Lower leg skin (tissue), 4 donors: Measurements from ENCODE around the gene KIF13A. TPM values are rescaled to one million over a fixed set of nuclear protein-coding genes. Genes with fewer than 3 reads are reported as not detected.

ENCODE experiments used
- DNase-seq, 2 donors: peaks; one replicate each; pipeline ENCODE4 v3.0.0-alpha.2; 2019; ENCODE audit warnings: low spot score in 2 of 2
- H3K4me3 ChIP-seq: fragments of 200-600 bp; sonication (generic); 2 replicates; pipeline ENCODE4 v1.5.1; 2017; ENCODE audit warnings: mild to moderate bottlenecking, low read depth; ENCODE audit not compliant: poor library complexity, severe bottlenecking
- CTCF ChIP-seq, 3 donors: fragments of 450-650 bp; IDR thresholded peaks; one replicate each; pipeline ENCODE4 v1.5.1; 2016; ENCODE audit warnings: antibody characterized with exemption in 3 of 3, mild to moderate bottlenecking in 3 of 3, moderate library complexity in 2 of 3
- POLR2A ChIP-seq, 2 donors: fragments of 450-650 bp; IDR thresholded peaks; one replicate each; pipeline ENCODE4 v1.6.1; 2016 to 2017; ENCODE audit warnings: antibody characterized with exemption in 2 of 2, mild to moderate bottlenecking in 1 of 2, moderate library complexity in 1 of 2
- WGBS, 2 donors: methylation state at CpG; one replicate each; pipeline ENCODE4 v1.1.5; 2018; 5-methylcytosine and 5-hydroxymethylcytosine counted together
- intact Hi-C: fragments of 100-400 bp; cut with DNase I; formaldehyde crosslinking; loops from one replicate; pipeline ENCODE4 v1.15.0; 2023; ENCODE audit warnings: low total_unique reads
- total RNA-seq, 4 donors: library from RNA; depleted of rRNA; stranded (reverse); fragments of >200 nt; gene quantifications; one replicate each; pipeline ENCODE4 v1.1.0, GENCODE V29; 2016

Gene KIF13A
- total RNA-seq, 4 donors from 2014 or later: 54.4 to 88.5 (median 60.6) TPM

- no peak overlapping the region for H3K4me3 ChIP-seq
- DNase-seq: peak in 1 of 2 donors; percentile 71
- no peak for TF ChIP-seq POLR2A (IDR thresholded peaks at IDR 0.05)
- no peak for TF ChIP-seq CTCF (IDR thresholded peaks at IDR 0.05)
- 14 to 16% methylated on average over 6 of the region's 6 CpGs for WGBS, 2 donors
- intact Hi-C loops: no loop called here
These were observed 24.9 kb downstream of the KIF13A start for GRCh38 chr6:17962436-17963031.

- DNase-seq: no peak
- no peak overlapping the region for H3K4me3 ChIP-seq
- intact Hi-C loops: no loop called here
- WGBS, 2 donors: 80 to 86% methylated on average over 1 of the region's 1 CpG
- TF ChIP-seq POLR2A (IDR thresholded peaks at IDR 0.05) (no peak), CTCF (IDR thresholded peaks at IDR 0.05) (no peak)
These were observed 28.1 kb downstream of the KIF13A start for GRCh38 chr6:17959302-17959701.

DNA sequence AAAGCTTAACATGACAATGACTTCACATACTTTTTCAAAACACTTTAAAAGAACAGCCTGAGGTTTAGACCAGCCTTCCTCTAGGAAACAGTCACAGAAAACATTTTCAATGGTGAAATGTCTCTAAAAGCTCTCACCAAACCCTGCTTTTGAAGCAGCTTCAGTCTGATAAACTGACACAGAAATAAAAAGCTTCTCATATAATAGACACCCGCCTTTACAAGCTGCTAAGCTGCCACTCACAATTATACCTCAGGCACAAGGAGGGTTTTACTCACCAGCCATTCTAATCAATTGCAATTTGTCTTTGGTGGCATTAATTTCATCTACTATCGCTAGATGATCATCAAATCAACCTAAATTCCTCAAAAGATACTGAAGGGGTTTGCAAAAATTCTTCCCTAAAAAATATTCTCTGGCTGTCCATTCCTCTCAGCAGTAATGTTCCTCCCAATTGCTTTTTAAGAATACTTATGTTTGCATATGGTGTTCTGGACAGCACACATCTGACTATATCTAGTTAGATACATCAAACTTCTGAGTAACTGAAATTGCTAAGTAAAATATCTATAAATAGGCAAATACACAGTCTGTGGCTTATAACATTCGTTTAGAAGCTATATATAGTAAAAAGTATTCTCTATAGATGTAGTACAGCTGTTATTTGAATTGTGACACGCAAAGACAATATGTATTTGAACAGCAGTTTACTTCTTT, 29.4 kb downstream of the KIF13A start:
- 79 to 81% methylated on average over 4 of the region's 4 CpGs for WGBS, 2 donors
- intact Hi-C loops: no loop called here
- H3K4me3 ChIP-seq: no peak overlapping the region
- no peak for TF ChIP-seq CTCF (IDR thresholded peaks at IDR 0.05)
- TF ChIP-seq POLR2A (IDR thresholded peaks at IDR 0.05): no peak
- no peak for DNase-seq

DNA sequence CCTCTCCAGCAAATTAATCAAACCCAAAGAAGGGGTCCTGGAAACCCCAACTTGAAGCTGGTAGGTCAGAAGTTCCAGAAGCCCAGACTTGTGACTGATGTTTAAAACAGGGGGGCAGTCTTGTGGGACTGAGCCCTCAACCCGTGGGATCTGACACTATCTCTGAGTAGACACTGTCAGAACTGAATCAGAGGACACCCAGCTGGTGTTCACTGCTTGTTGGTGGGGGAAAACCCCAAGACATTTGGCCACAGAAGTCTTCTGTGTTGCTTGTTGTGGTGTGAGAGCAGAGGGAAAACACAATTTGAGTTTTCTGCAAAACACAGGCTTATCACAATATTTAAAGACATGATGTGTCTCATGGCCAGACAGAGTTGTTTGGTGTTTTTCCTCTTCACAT, 29.9 kb downstream of the KIF13A start:
- H3K4me3 ChIP-seq: no peak overlapping the region
- intact Hi-C loops: no loop called here
- WGBS, 2 donors: 5 to 11% methylated on average over 1 of the region's 1 CpG
- DNase-seq: no peak
- TF ChIP-seq CTCF (IDR thresholded peaks at IDR 0.05) (no peak), POLR2A (IDR thresholded peaks at IDR 0.05) (no peak)

GRCh38 chr6:17957086-17957485, 30.3 kb downstream of the KIF13A start:
- TF ChIP-seq CTCF (IDR thresholded peaks at IDR 0.05) (no peak), POLR2A (IDR thresholded peaks at IDR 0.05) (no peak)
- 86 to 90% methylated on average over 5 of the region's 5 CpGs for WGBS, 2 donors
- intact Hi-C loops: no loop called here
- no peak overlapping the region for H3K4me3 ChIP-seq
- no peak for DNase-seq
